A673 (cell line): Measurements from ENCODE around the gene TMEM107. TPM values are rescaled to one million over a fixed set of nuclear protein-coding genes. Genes with fewer than 3 reads are reported as not detected.

Source experiments
- BruUV-seq: library from RNA; stranded (reverse); fragments of 400-500 nt; replicated peaks from 2 replicates; lab custom pipeline; 2021; lab: Mats Ljungman, UMichigan
- CTCF ChIA-PET: fragments of 300-600 bp; sonication (Branson Sonifier 250); formaldehyde crosslinking; loops from one replicate; lab custom pipeline; 2022; ENCODE audit warnings: antibody characterized with exemption; lab: Charles Lee
- POLR2A ChIA-PET: fragments of 300-600 bp; sonication (Branson Sonifier 250); formaldehyde crosslinking; loops from one replicate; lab custom pipeline; 2022; ENCODE audit warnings: antibody characterized with exemption; ENCODE audit not compliant: low non-redundant PET; lab: Charles Lee
- DNase-seq: peaks from one replicate; pipeline ENCODE4 v3.0.0-alpha.2; 2015; ENCODE audit warnings: low spot score
- H3K27ac ChIP-seq: fragments of 200-600 bp; sonication (generic); 2 replicates; pipeline ENCODE4 v1.5.1; 2016; ENCODE audit warnings: mixed run types, low read depth, mild to moderate bottlenecking, mixed read lengths, antibody characterized with exemption, low read length; ENCODE audit not compliant: poor library complexity, severe bottlenecking
- H3K27me3 ChIP-seq: fragments of 200-600 bp; sonication (generic); replicated peaks from 2 replicates; pipeline ENCODE4 v1.6.1; 2017; ENCODE audit warnings: mixed run types, low read depth, mild to moderate bottlenecking, mixed read lengths, antibody characterized with exemption, low read length; ENCODE audit not compliant: insufficient read depth, poor library complexity
- H3K36me3 ChIP-seq: fragments of 200-600 bp; sonication (generic); 2 replicates; pipeline ENCODE4 v1.6.1; 2016; ENCODE audit warnings: mixed run types, mild to moderate bottlenecking, mixed read lengths, antibody characterized with exemption, low read length; ENCODE audit not compliant: insufficient read depth, poor library complexity, severe bottlenecking
- H3K4me1 ChIP-seq: fragments of 200-600 bp; sonication (generic); 2 replicates; pipeline ENCODE4 v1.6.1; 2017; ENCODE audit warnings: mixed run types, mild to moderate bottlenecking, mixed read lengths, antibody characterized with exemption, low read length; ENCODE audit not compliant: insufficient read depth, poor library complexity, severe bottlenecking
- H3K4me3 ChIP-seq: fragments of 200-600 bp; sonication (generic); 2 replicates; pipeline ENCODE4 v1.5.1; 2016; ENCODE audit warnings: low read depth, mixed run types, mild to moderate bottlenecking, mixed read lengths, low read length; ENCODE audit not compliant: poor library complexity, severe bottlenecking
- H3K9me3 ChIP-seq: fragments of 200-600 bp; sonication (generic); 2 replicates; pipeline ENCODE4 v1.6.1; 2016; ENCODE audit warnings: mixed run types, low read depth, mild to moderate bottlenecking, mixed read lengths, antibody characterized with exemption, low read length; ENCODE audit not compliant: poor library complexity, severe bottlenecking
- CTCF ChIP-seq: fragments of 300-800, 200-600 bp; sonication (generic); conservative IDR thresholded peaks from 2 replicates; pipeline ENCODE4 v1.5.1; 2017; ENCODE audit warnings: low read depth, mild to moderate bottlenecking, antibody characterized with exemption, low read length, moderate library complexity, mixed read lengths
- EZH2 ChIP-seq: fragments of 200-600 bp; sonication (generic); IDR thresholded peaks from 2 replicates; pipeline ENCODE4 v1.6.1; 2017; ENCODE audit warnings: borderline replicate concordance, low read depth, mild to moderate bottlenecking, mixed read lengths, antibody characterized with exemption, low read length; ENCODE audit not compliant: poor library complexity, severe bottlenecking
- intact Hi-C: fragments of 100-400 bp; cut with micrococcal nuclease; formaldehyde crosslinking; loops from one replicate; pipeline ENCODE4 v1.10.0; 2022; ENCODE audit not compliant: unreplicated experiment
- total RNA-seq: library from RNA; stranded (reverse); gene quantifications from 2 replicates; pipeline ENCODE4 v1.2.3, GENCODE V29; 2021

TMEM107 gene
- total RNA-seq, 1 experiment from 2014 or later: 19.4 TPM

- TF ChIP-seq CTCF: no peak
- TF ChIP-seq EZH2: no peak
- ChIA-PET POLR2A (no interaction called here), CTCF (no interaction called here)
- Histone ChIP-seq H3K4me1 (no peaks in the 10 kb centered on the region), H3K27me3 (no peaks in the 10 kb centered on the region), H3K27ac (no peak overlapping the region), H3K36me3 (peaks cover 70% of the 10 kb centered on the region), H3K4me3 (no peak overlapping the region), H3K9me3 (no peaks in the 10 kb centered on the region)
- no peak for DNase-seq
- BruUV-seq: no TSS peak
- intact Hi-C loops: no loop called here
These were observed 32.4 kb downstream of the TMEM107 start for GRCh38 chr17:8143581-8144400.

GRCh38 chr17:8142887-8143580 is 33.1 kb downstream of the TMEM107 start:
- no peak overlapping the region for H3K27ac ChIP-seq
- BruUV-seq: no TSS peak
- ChIA-PET CTCF (no interaction called here), POLR2A (no interaction called here)
- peaks cover 63% of the 10 kb centered on the region for H3K36me3 ChIP-seq
- intact Hi-C loops: no loop called here
- DNase-seq: no peak
- TF ChIP-seq CTCF (no peak), EZH2 (no peak)
- H3K27me3 ChIP-seq: no peaks in the 10 kb centered on the region
- H3K9me3 ChIP-seq: no peaks in the 10 kb centered on the region
- no peaks in the 10 kb centered on the region for H3K4me1 ChIP-seq
- H3K4me3 ChIP-seq: no peak overlapping the region

GRCh38 chr17:8142158-8142886 is 33.9 kb downstream of the TMEM107 start:
- Histone ChIP-seq H3K9me3 (no peaks in the 10 kb centered on the region), H3K27ac (no peak overlapping the region), H3K27me3 (no peaks in the 10 kb centered on the region), H3K4me1 (no peaks in the 10 kb centered on the region), H3K4me3 (no peak overlapping the region), H3K36me3 (peaks cover 57% of the 10 kb centered on the region)
- POLR2A ChIA-PET: no interaction called here
- DNase-seq: no peak
- no peak for TF ChIP-seq EZH2
- intact Hi-C loops: no loop called here
- CTCF ChIA-PET: no interaction called here
- no TSS peak for BruUV-seq
